ENCODE data around the gene MRPL10.

Gene MRPL10

DNA sequence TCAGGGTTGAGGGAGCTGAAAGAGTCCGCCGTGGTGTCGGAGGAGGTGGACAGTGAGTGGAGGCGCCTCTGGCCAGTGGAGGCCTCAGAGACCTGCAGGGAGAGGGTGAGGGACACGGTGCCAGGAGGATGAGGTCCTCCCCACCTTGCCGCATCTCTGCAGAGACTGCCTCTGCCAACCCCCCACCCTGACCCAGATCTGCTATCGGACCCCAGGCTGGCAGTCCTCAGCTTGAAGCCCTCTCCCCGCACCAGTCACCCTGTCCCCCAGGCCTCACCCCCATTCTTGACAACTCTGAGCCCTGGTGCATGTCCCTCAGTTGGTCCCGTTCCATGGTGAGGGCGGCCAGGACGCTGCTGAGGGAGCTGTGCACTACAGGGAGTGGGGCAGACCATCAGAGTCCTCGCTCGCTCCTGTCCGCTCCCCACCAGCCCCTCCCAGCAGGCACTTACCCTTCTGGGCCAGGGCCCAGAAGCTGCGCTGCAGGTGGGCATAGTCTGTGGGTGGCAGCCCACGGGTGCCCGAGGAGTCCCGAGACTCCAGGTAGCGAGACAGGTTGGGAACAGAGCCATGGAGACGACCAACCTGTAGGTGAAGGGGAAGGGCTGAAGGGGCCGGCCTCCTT, 15.1 kb downstream of the MRPL10 start:
- H3K4me3 Mint-ChIP-seq = no peak overlapping the region
- H3K27ac Mint-ChIP-seq = no peak overlapping the region
- no peak for DNase-seq
- H3K4me1 Mint-ChIP-seq (ENCODE audit: low read depth) = peaks cover 13% of the 10 kb centered on the region
- peaks cover 75% of the 10 kb centered on the region for H3K36me3 Mint-ChIP-seq (ENCODE audit: low read depth)
- no peaks in the 10 kb centered on the region for H3K27me3 Mint-ChIP-seq
- no peaks in the 10 kb centered on the region for H3K9me3 Mint-ChIP-seq

DNA sequence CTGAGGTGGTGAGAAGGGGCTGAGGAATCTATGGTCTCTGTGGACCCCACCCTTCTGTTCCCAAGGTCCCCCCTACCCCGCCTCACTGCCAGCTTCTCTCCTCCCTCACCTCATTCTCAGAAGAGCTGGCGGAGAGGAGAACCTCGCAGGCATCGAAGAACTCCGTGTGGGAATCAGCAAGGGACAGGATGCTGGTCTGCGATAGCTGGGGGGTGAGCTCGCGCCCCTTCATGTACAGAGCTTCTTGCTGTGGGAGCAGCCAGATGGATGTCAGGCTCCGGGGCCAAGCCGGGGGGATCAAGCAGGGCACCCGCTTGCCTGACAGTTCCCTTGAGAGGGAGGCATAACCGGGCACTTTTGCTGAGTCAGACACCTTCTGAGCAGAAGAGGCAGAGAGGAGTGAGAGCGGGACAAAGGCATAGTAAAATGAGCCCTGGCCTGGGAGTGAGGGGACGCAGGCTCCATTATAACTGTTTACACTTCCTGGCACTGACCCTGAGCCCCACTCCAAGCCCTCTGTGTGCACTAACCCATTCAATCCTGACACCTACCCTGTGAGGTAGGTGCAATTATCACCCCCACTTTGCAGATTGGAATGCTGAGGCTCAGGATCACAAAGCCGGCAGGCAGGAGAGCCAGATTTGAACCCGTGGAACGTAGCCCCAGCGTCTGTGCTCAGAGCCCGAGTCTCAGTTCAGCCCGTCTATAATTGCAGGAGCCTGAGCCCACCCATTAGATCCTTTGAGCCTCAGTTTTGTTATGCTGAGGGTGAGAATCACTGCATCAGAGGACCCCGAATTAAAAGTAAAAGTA, 16.0 kb downstream of the MRPL10 start:
- H3K4me3 Mint-ChIP-seq = no peak overlapping the region
- no peaks in the 10 kb centered on the region for H3K9me3 Mint-ChIP-seq
- DNase-seq = no peak
- peaks cover 79% of the 10 kb centered on the region for H3K36me3 Mint-ChIP-seq (ENCODE audit: low read depth)
- H3K27me3 Mint-ChIP-seq = no peaks in the 10 kb centered on the region
- H3K4me1 Mint-ChIP-seq (ENCODE audit: low read depth) = peaks cover 12% of the 10 kb centered on the region
- H3K27ac Mint-ChIP-seq = peak overlapping the region; percentile 35

DNA sequence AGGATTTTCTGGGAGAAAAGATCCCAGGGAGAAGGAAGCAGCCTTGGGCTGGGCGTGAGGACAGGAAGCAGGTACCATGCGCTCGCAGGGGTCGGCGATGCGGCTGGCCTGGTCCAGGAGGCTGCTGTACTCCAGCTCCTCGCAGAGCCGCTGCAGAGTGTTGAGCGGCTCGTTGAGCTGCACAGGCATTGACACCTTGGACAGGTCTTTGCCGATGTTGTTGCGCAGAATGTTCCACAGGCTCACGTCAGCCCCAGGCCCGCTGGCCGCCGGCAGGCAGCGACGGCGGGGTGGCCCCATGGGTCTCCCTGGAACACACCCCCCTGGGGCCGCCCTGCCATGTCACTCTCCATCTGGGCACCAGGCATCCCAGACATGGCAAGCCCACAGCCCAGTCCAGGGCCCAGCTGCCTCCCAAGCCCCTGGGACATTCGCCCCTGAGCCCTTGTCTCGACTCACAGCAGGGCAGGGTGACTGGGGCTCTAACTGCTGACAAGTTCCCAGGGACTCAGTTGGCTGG, 17.8 kb downstream of the MRPL10 start:
- Mint-ChIP-seq H3K36me3 (ENCODE audit: low read depth) (peaks cover 90% of the 10 kb centered on the region), H3K4me1 (ENCODE audit: low read depth) (peaks cover 18% of the 10 kb centered on the region), H3K4me3 (no peak overlapping the region), H3K9me3 (no peaks in the 10 kb centered on the region), H3K27ac (no peak overlapping the region), H3K27me3 (no peaks in the 10 kb centered on the region)
- no peak for DNase-seq

DNA sequence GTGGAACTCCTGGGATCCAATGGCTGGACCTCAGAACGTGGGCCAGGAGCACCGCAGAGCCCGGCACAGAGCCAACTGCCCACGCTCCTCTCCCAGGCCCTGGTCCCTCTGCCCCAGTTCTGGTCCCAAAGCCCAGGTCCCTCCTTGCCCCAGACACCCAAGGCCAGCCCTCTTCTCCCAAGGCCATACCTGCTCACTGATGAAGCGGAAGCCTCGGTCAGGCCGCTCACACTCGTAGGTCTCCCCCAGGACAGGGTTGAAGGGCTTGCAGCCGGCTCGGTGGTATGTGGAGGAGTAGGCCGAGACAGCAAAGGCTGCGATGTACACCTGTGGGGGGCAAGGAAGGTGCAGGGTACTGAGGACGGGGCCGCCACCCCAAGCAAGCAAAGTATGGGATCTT, 18.3 kb downstream of the MRPL10 start:
- H3K36me3 Mint-ChIP-seq (ENCODE audit: low read depth) = peaks cover 90% of the 10 kb centered on the region
- H3K4me3 Mint-ChIP-seq = no peak overlapping the region
- no peaks in the 10 kb centered on the region for H3K27me3 Mint-ChIP-seq
- H3K4me1 Mint-ChIP-seq (ENCODE audit: low read depth) = peaks cover 18% of the 10 kb centered on the region
- H3K27ac Mint-ChIP-seq = peak overlapping the region; percentile 37
- DNase-seq = no peak
- no peaks in the 10 kb centered on the region for H3K9me3 Mint-ChIP-seq

DNA sequence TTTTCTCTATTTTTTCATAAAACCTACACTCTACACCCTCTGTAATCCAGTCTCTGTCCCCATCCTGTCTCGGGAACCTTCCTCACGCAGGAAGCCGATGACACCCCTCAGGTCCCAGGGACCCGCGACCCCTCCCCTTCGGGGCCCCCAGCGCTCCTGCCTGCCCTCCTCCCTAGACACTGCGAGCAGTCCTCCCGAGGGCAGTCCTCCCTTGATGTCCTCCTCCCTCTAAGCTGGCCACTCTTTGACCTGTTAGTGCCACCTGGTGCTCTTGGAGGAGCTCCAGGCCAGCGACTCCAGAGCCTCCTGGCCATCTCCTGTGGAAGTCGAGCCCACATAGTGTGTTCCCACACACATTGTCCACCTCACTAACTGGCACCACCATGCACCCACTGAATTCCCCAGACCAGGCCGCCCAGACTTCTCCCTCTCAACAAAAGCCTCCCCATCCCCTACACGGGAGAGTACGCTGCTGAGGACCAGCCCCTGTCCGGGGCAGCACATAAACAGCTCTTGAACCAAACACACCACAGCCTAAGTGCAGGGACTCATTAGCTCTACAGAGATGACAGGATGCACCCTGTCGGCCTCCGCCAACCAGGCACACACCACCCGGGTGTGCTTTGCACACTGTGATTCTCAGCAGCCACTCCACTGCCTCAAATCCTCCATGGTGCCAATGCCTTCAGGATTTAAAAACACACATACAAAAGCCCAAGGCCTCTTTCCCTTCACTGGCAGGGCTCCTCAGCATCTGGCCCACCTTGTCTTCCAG, 19.0 kb downstream of the MRPL10 start:
- peak overlapping the region; percentile 37 for H3K27ac Mint-ChIP-seq
- DNase-seq = no peak
- no peak overlapping the region for H3K4me3 Mint-ChIP-seq
- peaks cover 18% of the 10 kb centered on the region for H3K4me1 Mint-ChIP-seq (ENCODE audit: low read depth)
- H3K9me3 Mint-ChIP-seq = no peaks in the 10 kb centered on the region
- peaks cover 90% of the 10 kb centered on the region for H3K36me3 Mint-ChIP-seq (ENCODE audit: low read depth)
- H3K27me3 Mint-ChIP-seq = no peaks in the 10 kb centered on the region

DNA sequence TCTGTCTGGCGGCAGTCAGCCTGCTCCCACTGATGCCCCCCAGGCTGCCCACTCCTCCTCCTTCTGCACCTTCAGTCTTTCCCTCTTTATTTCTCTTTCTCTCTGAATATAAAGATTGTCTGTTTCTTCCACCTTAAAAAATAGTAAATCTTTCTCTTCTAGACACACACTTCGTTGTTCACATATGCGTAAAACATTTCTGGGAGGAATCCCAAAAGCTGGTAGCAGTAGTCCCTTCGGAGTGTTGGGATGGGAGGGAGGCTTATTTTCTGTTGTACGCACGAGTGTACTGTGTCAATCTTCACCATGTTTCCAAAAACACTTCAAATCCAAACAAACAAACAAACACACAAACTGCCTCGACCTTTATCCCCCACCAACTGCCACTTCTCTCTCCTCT, 19.6 kb downstream of the MRPL10 start:
- Mint-ChIP-seq H3K27me3 (no peaks in the 10 kb centered on the region), H3K9me3 (no peaks in the 10 kb centered on the region), H3K27ac (peak overlapping the region; percentile 67), H3K36me3 (ENCODE audit: low read depth) (peaks cover 90% of the 10 kb centered on the region), H3K4me1 (ENCODE audit: low read depth) (peaks cover 18% of the 10 kb centered on the region), H3K4me3 (no peak overlapping the region)
- no peak for DNase-seq

DNA sequence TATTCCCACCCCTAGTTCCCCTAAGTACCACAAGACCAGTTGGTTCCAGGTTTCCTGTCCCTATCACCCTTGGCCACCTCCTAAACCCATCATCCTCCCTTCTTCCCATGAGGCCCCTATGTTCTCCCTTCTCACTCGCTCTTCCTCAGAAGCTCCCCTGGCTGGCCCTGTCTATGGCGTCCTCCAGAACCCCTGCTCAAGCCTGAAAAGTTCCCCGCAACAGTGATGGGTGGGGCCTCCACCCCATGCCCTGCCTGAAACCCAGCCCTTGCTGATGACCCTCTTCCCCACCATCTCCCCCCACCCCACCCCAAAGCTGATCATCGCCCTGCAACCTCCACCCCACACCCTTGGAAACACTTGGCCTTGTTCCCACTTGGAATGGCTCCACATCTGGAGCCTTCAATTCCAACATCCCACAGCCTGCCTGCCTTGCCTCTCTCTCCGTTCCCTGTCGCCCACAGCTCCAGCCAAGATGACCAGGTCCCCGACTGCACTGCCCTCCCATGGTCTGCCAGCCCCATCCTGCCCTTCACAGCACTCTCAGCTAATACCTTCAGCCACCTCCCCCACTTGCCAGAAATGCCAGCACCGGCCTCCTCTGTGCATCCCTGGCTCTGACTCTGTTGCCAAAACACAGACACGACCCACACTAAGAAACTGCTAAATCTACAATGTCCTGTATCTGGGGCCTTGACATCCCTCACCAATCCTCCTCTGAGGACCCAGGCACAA, 20.3 kb downstream of the MRPL10 start:
- Mint-ChIP-seq H3K36me3 (ENCODE audit: low read depth) (peaks cover 89% of the 10 kb centered on the region), H3K9me3 (no peaks in the 10 kb centered on the region), H3K4me1 (ENCODE audit: low read depth) (peaks cover 18% of the 10 kb centered on the region), H3K4me3 (no peak overlapping the region), H3K27ac (peak overlapping the region; percentile 67), H3K27me3 (no peaks in the 10 kb centered on the region)
- no peak for DNase-seq

DNA sequence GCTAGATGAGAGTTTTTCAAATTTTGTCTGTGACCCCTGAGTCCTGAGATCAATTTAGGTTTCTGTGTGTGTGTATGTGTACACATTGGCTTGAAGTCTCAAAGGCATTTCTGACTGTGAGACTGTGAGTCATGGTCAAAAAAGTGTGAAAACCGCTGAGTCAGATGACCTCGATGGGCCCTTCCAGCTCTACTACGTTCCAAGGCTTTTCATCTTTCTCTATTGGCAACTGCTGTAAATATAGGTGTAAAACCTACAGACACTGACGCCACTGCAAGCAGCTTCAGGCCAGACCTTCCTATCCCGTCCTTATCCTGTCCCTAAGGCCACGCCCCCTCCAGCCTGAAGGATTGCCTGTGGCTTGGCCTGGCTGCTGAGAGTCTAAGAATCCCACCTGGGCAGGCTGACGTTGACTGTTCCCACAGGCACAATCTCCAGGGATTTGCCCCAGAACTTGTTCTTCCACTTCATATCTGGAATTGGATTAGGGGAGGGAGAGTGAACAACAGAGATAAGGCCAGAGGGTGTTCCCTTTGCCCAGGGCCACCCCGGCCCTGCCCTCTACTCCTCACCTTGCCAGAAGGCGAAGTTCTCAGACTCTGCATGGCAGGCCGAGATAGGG, 21.0 kb downstream of the MRPL10 start:
- H3K9me3 Mint-ChIP-seq = no peaks in the 10 kb centered on the region
- H3K36me3 Mint-ChIP-seq (ENCODE audit: low read depth) = peaks cover 83% of the 10 kb centered on the region
- no peaks in the 10 kb centered on the region for H3K27me3 Mint-ChIP-seq
- DNase-seq = no peak
- H3K27ac Mint-ChIP-seq = peak overlapping the region; percentile 66
- H3K4me1 Mint-ChIP-seq (ENCODE audit: low read depth) = peaks cover 18% of the 10 kb centered on the region
- no peak overlapping the region for H3K4me3 Mint-ChIP-seq

DNA sequence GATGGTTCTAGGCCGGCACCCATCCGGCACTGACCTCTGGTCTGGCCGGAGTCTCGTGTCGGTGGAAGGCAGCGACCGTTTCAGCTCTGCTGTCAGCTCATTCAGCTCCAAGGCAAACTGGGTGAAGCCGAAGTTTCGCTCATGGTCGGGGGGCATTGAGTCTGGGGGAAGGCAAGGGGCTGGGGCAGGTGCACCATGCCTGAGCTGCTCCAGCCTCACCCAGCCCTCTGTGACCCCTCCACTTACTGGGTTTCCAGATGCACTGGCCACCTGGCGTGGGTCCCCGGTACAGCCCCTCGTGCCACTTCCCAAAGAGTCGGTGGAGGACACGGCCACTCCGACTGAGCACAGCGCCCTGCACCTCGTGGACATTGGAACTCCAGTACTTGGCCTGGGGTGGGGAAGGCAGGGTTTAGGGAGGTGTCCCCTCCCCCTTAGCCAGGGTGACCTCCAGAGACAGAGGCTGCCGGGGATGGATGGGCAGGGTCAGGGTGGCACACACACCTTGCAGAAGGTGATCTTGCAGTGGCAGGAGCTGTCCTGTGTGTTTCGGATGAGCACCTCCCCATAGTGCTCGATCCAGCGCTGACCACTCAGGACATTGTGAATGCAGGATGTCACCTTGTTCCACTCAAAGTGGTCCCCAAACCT, 22.4 kb downstream of the MRPL10 start:
- Mint-ChIP-seq H3K36me3 (ENCODE audit: low read depth) (peaks cover 74% of the 10 kb centered on the region), H3K4me1 (ENCODE audit: low read depth) (peaks cover 18% of the 10 kb centered on the region), H3K4me3 (no peak overlapping the region), H3K9me3 (no peaks in the 10 kb centered on the region), H3K27ac (no peak overlapping the region), H3K27me3 (no peaks in the 10 kb centered on the region)
- DNase-seq = no peak

DNA sequence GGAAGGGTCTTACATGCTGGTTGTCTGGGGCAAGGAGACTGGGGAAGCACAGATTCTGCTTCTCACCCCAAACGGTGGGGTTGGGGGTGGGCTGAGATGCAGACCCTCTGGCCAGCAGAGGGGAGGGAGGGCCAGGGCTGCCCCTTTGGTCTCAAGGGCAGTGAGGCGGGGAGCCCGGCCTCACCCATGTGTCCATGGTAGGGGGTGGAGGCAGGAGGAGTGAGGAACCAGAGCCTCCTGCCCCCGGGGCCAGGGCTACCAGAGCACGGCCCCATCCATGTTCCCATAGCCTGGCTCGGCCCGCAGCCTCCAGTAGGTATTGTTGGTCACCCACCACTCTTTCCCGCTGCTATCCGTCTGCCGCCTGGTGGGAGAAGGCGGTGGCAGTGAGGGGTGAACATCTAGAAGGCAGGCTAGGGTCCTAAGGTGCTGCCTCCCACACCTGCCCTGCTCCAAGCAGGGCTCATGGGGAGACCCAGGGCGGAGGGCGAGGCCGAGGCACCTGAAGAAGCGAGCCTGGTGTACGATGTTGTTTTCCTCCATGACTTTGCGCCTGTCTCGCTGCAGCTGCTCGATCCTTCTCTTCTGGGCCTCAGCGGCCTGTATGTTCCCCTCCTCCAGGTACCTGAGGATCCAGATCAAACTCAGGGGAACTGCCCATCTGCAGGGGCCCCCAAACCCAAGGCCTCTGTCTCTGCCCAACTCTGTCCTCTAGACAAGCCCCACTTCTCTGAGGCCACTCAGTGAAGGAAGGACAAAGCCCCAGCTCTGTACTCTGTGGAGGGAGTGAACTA, 23.1 kb downstream of the MRPL10 start:
- no peaks in the 10 kb centered on the region for H3K27me3 Mint-ChIP-seq
- H3K4me1 Mint-ChIP-seq (ENCODE audit: low read depth) = peaks cover 18% of the 10 kb centered on the region
- no peak overlapping the region for H3K27ac Mint-ChIP-seq
- DNase-seq = peak; percentile 13
- H3K9me3 Mint-ChIP-seq = no peaks in the 10 kb centered on the region
- no peak overlapping the region for H3K4me3 Mint-ChIP-seq
- H3K36me3 Mint-ChIP-seq (ENCODE audit: low read depth) = peaks cover 71% of the 10 kb centered on the region

DNA sequence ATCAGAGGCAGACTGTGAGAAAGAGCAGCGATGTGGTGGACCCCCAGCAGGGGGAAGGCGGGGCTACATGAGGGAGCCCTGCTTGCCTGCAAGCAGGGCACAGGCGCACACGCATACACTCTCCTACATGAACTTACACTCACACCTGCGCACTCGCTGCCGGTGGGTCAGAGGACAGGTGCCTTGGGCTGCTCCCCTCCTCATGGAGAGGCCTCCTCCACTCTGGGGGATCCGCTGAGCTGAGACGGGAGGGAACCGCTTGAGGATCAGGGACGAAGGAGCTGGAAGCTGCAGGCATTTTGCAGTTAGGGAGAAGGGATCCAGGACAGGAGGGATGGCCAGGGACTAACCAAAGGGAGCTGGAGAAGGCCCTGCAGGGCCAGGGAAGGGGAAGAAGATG, 23.9 kb downstream of the MRPL10 start:
- Mint-ChIP-seq H3K4me3 (no peak overlapping the region), H3K27me3 (no peaks in the 10 kb centered on the region), H3K9me3 (no peaks in the 10 kb centered on the region), H3K36me3 (ENCODE audit: low read depth) (peaks cover 63% of the 10 kb centered on the region), H3K4me1 (ENCODE audit: low read depth) (peaks cover 18% of the 10 kb centered on the region), H3K27ac (peak overlapping the region; percentile 45)
- peak; percentile 13 for DNase-seq

DNA sequence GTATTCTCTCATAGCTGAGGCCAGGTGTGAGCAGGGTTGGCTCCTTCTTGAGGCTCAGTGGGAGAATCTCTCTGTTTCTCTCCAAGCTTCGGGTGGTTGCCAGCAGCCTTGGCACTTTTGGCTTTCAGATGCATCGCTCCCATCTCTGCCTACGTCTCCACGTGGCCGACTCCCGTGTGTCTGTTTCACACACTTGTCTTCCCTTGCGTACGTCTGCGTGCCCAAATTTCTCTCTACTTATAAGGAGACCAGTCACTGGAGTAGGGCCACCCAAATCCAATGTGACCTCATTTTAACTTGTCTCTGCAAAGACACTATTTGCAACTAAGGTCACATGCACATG, 24.5 kb downstream of the MRPL10 start:
- Mint-ChIP-seq H3K27me3 (no peaks in the 10 kb centered on the region), H3K4me3 (no peak overlapping the region), H3K9me3 (no peaks in the 10 kb centered on the region), H3K36me3 (ENCODE audit: low read depth) (peaks cover 58% of the 10 kb centered on the region), H3K4me1 (ENCODE audit: low read depth) (peaks cover 18% of the 10 kb centered on the region), H3K27ac (no peak overlapping the region)
- no peak for DNase-seq

All from activated T-cell treated with anti-CD3 and anti-CD28 coated beads, Interleukin-2, amount 50 U/mL, for 24 hours (primary cell).